Amygdala (tissue), 56 donors: Measurements from ENCODE around the gene TNFRSF1A.
"Not testable (repeated sequence)": the region's sequence is repeated elsewhere in the genome, so short reads cannot be mapped to it uniquely, and the experiment has no call there.

Experiments used
- DNase-seq, 56 donors: peaks; one replicate each; lab custom pipeline; 2025; lab: John Stamatoyannopoulos, UW

TNFRSF1A gene

GRCh38 chr12:6360578-6361490, 19.0 kb upstream of the TNFRSF1A start:
- no peak for DNase-seq

- no peak for DNase-seq
Measured at GRCh38 chr12:6360080-6360571, 18.2 kb upstream of the TNFRSF1A start.

- DNase-seq = no peak
Measured at GRCh38 chr12:6358881-6359280, 17.0 kb upstream of the TNFRSF1A start.

- no peak for DNase-seq
Measured at GRCh38 chr12:6356374-6356820, 14.5 kb upstream of the TNFRSF1A start.

- DNase-seq = no peak
Measured at GRCh38 chr12:6355491-6356373, 13.9 kb upstream of the TNFRSF1A start.

- DNase-seq = no peak
Measured at GRCh38 chr12:6354495-6355393, 12.9 kb upstream of the TNFRSF1A start.

- peak in 1 of 56 donors; percentile 27 for DNase-seq
Measured at GRCh38 chr12:6352193-6353173, 10.6 kb upstream of the TNFRSF1A start.

GRCh38 chr12:6351622-6352021, 9.7 kb upstream of the TNFRSF1A start:
- DNase-seq = no peak

GRCh38 chr12:6347367-6348338, 5.8 kb upstream of the TNFRSF1A start:
- DNase-seq = no peak

GRCh38 chr12:6346942-6347341, 5.1 kb upstream of the TNFRSF1A start:
- DNase-seq = no peak

GRCh38 chr12:6346235-6346832, 4.5 kb upstream of the TNFRSF1A start:
- no peak for DNase-seq

GRCh38 chr12:6345319-6346091, 3.6 kb upstream of the TNFRSF1A start:
- DNase-seq = no peak

- DNase-seq = not testable (repeated sequence)
Measured at GRCh38 chr12:6344101-6344660, 2.3 kb upstream of the TNFRSF1A start.

GRCh38 chr12:6343518-6343917, 1.6 kb upstream of the TNFRSF1A start:
- DNase-seq = no peak

- no peak for DNase-seq
Measured at GRCh38 chr12:6342140-6342889, 439 bp upstream of the TNFRSF1A start.
